ENCODE data around the gene MYOD1.

- TF ChIP-seq CTCF (conservative IDR thresholded peaks at IDR 0.05) = no peak
- no peak for TF ChIP-seq ZFX (IDR thresholded peaks at IDR 0.05)
Observed at GRCh38 chr11:17748761-17749721, 29.7 kb downstream of the MYOD1 start.
